OCI-LY7 (cell line): ENCODE results near the gene CATSPERE. TPM values are rescaled to one million over a fixed set of nuclear protein-coding genes. Genes with fewer than 3 reads are reported as not detected.

ENCODE experiments used
- BruUV-seq: library from RNA; stranded (reverse); fragments of 400-500 nt; replicated peaks from 2 replicates; lab custom pipeline; 2021; lab: Mats Ljungman, UMichigan
- CTCF ChIA-PET: fragments of 300-600 bp; sonication (Branson Sonifier 250); formaldehyde crosslinking; loops from one replicate; lab custom pipeline; 2022; ENCODE audit warnings: antibody characterized with exemption; ENCODE audit not compliant: unreplicated experiment; lab: Charles Lee
- POLR2A ChIA-PET: fragments of 300-600 bp; sonication (Branson Sonifier 250); formaldehyde crosslinking; loops from one replicate; lab custom pipeline; 2022; ENCODE audit warnings: antibody characterized with exemption; lab: Charles Lee
- DNase-seq: peaks from one replicate; pipeline ENCODE4 v3.0.0-alpha.2; 2015; ENCODE audit warnings: low spot score
- H2AFZ ChIP-seq: fragments of 200-600 bp; sonication (generic), shearing (Covaris generic); 2 replicates; pipeline ENCODE4 v1.6.1; 2014; ENCODE audit warnings: mild to moderate bottlenecking, antibody characterized with exemption, low read length, moderate library complexity
- H3K27ac ChIP-seq: fragments of 200-600 bp; sonication (generic); 2 replicates; pipeline ENCODE4 v1.5.1; 2014; ENCODE audit warnings: mixed run types, low read depth, mild to moderate bottlenecking, moderate library complexity, low read length, inconsistent platforms; ENCODE audit not compliant: poor library complexity, severe bottlenecking
- H3K36me3 ChIP-seq: fragments of 200-600 bp; sonication (generic); 2 replicates; pipeline ENCODE4 v1.6.1; 2014; ENCODE audit warnings: mild to moderate bottlenecking, antibody characterized with exemption, low read length, moderate library complexity, mixed read lengths; ENCODE audit not compliant: insufficient read depth
- H3K4me1 ChIP-seq: fragments of 200-600 bp; sonication (generic); 2 replicates; pipeline ENCODE4 v1.5.1; 2014; ENCODE audit warnings: mild to moderate bottlenecking, low read length; ENCODE audit not compliant: insufficient read depth, poor library complexity, severe bottlenecking
- H3K4me2 ChIP-seq: fragments of 200-600 bp; sonication (generic); 2 replicates; pipeline ENCODE4 v1.6.1; 2014; ENCODE audit warnings: mild to moderate bottlenecking, low read length
- H3K4me3 ChIP-seq: fragments of 200-600 bp; sonication (generic); 2 replicates; pipeline ENCODE4 v1.5.1; 2014; ENCODE audit warnings: mild to moderate bottlenecking, low read depth, low read length; ENCODE audit not compliant: poor library complexity, severe bottlenecking
- H3K79me2 ChIP-seq: fragments of 200-600 bp; sonication (generic); 2 replicates; pipeline ENCODE4 v1.6.1; 2016; ENCODE audit warnings: low read depth, mild to moderate bottlenecking, low read length, moderate library complexity, mixed read lengths; ENCODE audit not compliant: insufficient read depth
- H3K9me2 ChIP-seq: fragments of 200-600 bp; sonication (generic); 2 replicates; pipeline ENCODE4 v1.6.1; 2016; ENCODE audit warnings: mild to moderate bottlenecking, low read length, mixed read lengths; ENCODE audit not compliant: insufficient read depth
- H3K9me3 ChIP-seq: fragments of 200-600 bp; sonication (generic); 2 replicates; pipeline ENCODE4 v1.6.1; 2014; ENCODE audit warnings: mild to moderate bottlenecking, mixed run types, low read length, mixed read lengths
- H4K20me1 ChIP-seq: fragments of 200-600 bp; sonication (generic); 2 replicates; pipeline ENCODE4 v1.6.1; 2014; ENCODE audit warnings: mild to moderate bottlenecking, antibody characterized with exemption, low read length, moderate library complexity, mixed read lengths; ENCODE audit not compliant: insufficient read depth
- CTCF ChIP-seq: fragments of 200-600 bp; sonication (generic); conservative IDR thresholded peaks from 2 replicates; pipeline ENCODE4 v1.5.1; 2014; ENCODE audit warnings: mild to moderate bottlenecking, antibody characterized with exemption, low read length, moderate library complexity, mixed read lengths
- EZH2phosphoT487 ChIP-seq: fragments of 200-600 bp; sonication (generic); IDR thresholded peaks from 2 replicates; pipeline ENCODE4 v1.6.1; 2018; ENCODE audit warnings: low read depth, borderline replicate concordance, mild to moderate bottlenecking, mixed run types, antibody characterized with exemption, low read length, moderate library complexity, mixed read lengths
- intact Hi-C: fragments of 100-400 bp; cut with micrococcal nuclease; formaldehyde crosslinking; loops from one replicate; pipeline ENCODE4 v1.10.0; 2022; ENCODE audit not compliant: unreplicated experiment
- total RNA-seq, 2 experiments: library from RNA; depleted of rRNA in 1 of 2; stranded (reverse); fragments of >200 nt in 1 of 2; shearing (Covaris generic) in 1 of 2; gene quantifications; 2 replicates each; pipeline ENCODE4 v1.2.3, GENCODE V29; 2014 to 2022

CATSPERE gene
- total RNA-seq, 2 experiments from 2014 or later, result 0.41 to 1.1 TPM

- CTCF ChIA-PET, result no interaction called here
- Histone ChIP-seq H3K9me3 (no peaks in the 10 kb centered on the region), H3K9me2 (no peaks in the 10 kb centered on the region), H4K20me1 (no peaks in the 10 kb centered on the region), H3K4me2 (no peak overlapping the region), H2AFZ (no peak overlapping the region), H3K36me3 (no peaks in the 10 kb centered on the region), H3K79me2 (no peaks in the 10 kb centered on the region), H3K4me3 (no peak overlapping the region), H3K27ac (no peak overlapping the region), H3K4me1 (no peaks in the 10 kb centered on the region)
- intact Hi-C loops, result no loop called here
- DNase-seq, result no peak
- TF ChIP-seq CTCF, result no peak
- TF ChIP-seq EZH2phosphoT487, result no peak
- no TSS peak for BruUV-seq
- POLR2A ChIA-PET, result no interaction called here
Observed at GRCh38 chr1:244515680-244516079, 54.6 kb downstream of the CATSPERE start.

- no peaks in the 10 kb centered on the region for H3K36me3 ChIP-seq
- ChIA-PET POLR2A (no interaction called here), CTCF (no interaction called here)
- TF ChIP-seq EZH2phosphoT487, result no peak
- no peak for TF ChIP-seq CTCF
- H3K9me3 ChIP-seq, result no peaks in the 10 kb centered on the region
- no peaks in the 10 kb centered on the region for H4K20me1 ChIP-seq
- BruUV-seq, result no TSS peak
- intact Hi-C loops, result no loop called here
- no peak overlapping the region for H3K4me3 ChIP-seq
- no peak overlapping the region for H2AFZ ChIP-seq
- no peak for DNase-seq
- no peaks in the 10 kb centered on the region for H3K79me2 ChIP-seq
- no peak overlapping the region for H3K4me2 ChIP-seq
- H3K27ac ChIP-seq, result no peak overlapping the region
- no peaks in the 10 kb centered on the region for H3K9me2 ChIP-seq
- H3K4me1 ChIP-seq, result no peaks in the 10 kb centered on the region
Observed at GRCh38 chr1:244536316-244536715, 75.2 kb downstream of the CATSPERE start.

- H3K36me3 ChIP-seq, result no peaks in the 10 kb centered on the region
- POLR2A ChIA-PET, result no interaction called here
- H3K4me1 ChIP-seq, result no peaks in the 10 kb centered on the region
- H3K9me2 ChIP-seq, result no peaks in the 10 kb centered on the region
- DNase-seq, result no peak
- H3K4me3 ChIP-seq, result no peak overlapping the region
- no peaks in the 10 kb centered on the region for H3K79me2 ChIP-seq
- no peaks in the 10 kb centered on the region for H4K20me1 ChIP-seq
- no TSS peak for BruUV-seq
- no peaks in the 10 kb centered on the region for H3K9me3 ChIP-seq
- TF ChIP-seq EZH2phosphoT487, result no peak
- TF ChIP-seq CTCF, result no peak
- CTCF ChIA-PET, result no interaction called here
- H2AFZ ChIP-seq, result no peak overlapping the region
- intact Hi-C loops, result no loop called here
- no peak overlapping the region for H3K4me2 ChIP-seq
- H3K27ac ChIP-seq, result no peak overlapping the region
Observed at GRCh38 chr1:244545511-244545910, 84.4 kb downstream of the CATSPERE start.
